Central memory CD8-positive, alpha-beta T cell (primary cell): ENCODE results near the gene CDH23.
A peak's percentile ranks its signal among the peaks of the same experiment; 100 is the strongest.

Source experiments
- ATAC-seq: fragments of 150-1000 bp; cut with Tn5 transposase; replicated peaks from 2 replicates; pipeline ENCODE4 v1.10.0; 2022; ENCODE audit warnings: mild to moderate bottlenecking, moderate FRiP score, moderate number of reproducible peaks; ENCODE audit not compliant: poor library complexity, severe bottlenecking; ENCODE audit errors: extremely low read depth
- DNase-seq, 2 donors: peaks; one replicate each; pipeline ENCODE4 v3.0.0; 2021; ENCODE audit warnings: low spot score in 2 of 2
- H3K27ac Mint-ChIP-seq: one replicate; pipeline ENCODE4 v1.8.0; 2022; ENCODE audit warnings: low read depth, mild to moderate bottlenecking, moderate library complexity, mixed read lengths
- H3K27me3 Mint-ChIP-seq: one replicate; pipeline ENCODE4 v1.8.0; 2022; ENCODE audit warnings: mixed read lengths
- H3K36me3 Mint-ChIP-seq: one replicate; pipeline ENCODE4 v1.8.0; 2022; ENCODE audit warnings: mild to moderate bottlenecking, moderate library complexity, mixed read lengths; ENCODE audit not compliant: insufficient read depth
- H3K4me1 Mint-ChIP-seq: one replicate; pipeline ENCODE4 v1.8.0; 2022; ENCODE audit warnings: mixed read lengths
- H3K4me3 Mint-ChIP-seq: one replicate; pipeline ENCODE4 v1.8.0; 2022; ENCODE audit warnings: mild to moderate bottlenecking, moderate library complexity, mixed read lengths
- H3K9me3 Mint-ChIP-seq: one replicate; pipeline ENCODE4 v1.8.0; 2022; ENCODE audit warnings: mixed read lengths

The CDH23 gene

GRCh38 chr10:71750124-71750841 is 353.6 kb downstream of the CDH23 start:
- H3K9me3 Mint-ChIP-seq, result no peaks in the 10 kb centered on the region
- ATAC-seq (no peak), DNase-seq (no peak)
- H3K27ac Mint-ChIP-seq, result peak overlapping the region; percentile 88
- no peak overlapping the region for H3K4me3 Mint-ChIP-seq
- H3K27me3 Mint-ChIP-seq, result no peaks in the 10 kb centered on the region
- peaks cover 32% of the 10 kb centered on the region for H3K36me3 Mint-ChIP-seq
- peaks cover 85% of the 10 kb centered on the region for H3K4me1 Mint-ChIP-seq

- Mint-ChIP-seq H3K27me3 (no peaks in the 10 kb centered on the region), H3K4me3 (no peak overlapping the region), H3K9me3 (no peaks in the 10 kb centered on the region), H3K36me3 (peaks cover 33% of the 10 kb centered on the region), H3K4me1 (peaks cover 80% of the 10 kb centered on the region), H3K27ac (peak overlapping the region; percentile 88)
- no peak for ATAC-seq
- no peak for DNase-seq
Measured at GRCh38 chr10:71750986-71751385, 354.3 kb downstream of the CDH23 start.

- H3K27ac Mint-ChIP-seq, result peak overlapping the region; percentile 72
- no peaks in the 10 kb centered on the region for H3K27me3 Mint-ChIP-seq
- ATAC-seq, result no peak
- H3K4me1 Mint-ChIP-seq, result peaks cover 80% of the 10 kb centered on the region
- H3K36me3 Mint-ChIP-seq, result peaks cover 35% of the 10 kb centered on the region
- no peaks in the 10 kb centered on the region for H3K9me3 Mint-ChIP-seq
- no peak for DNase-seq
- no peak overlapping the region for H3K4me3 Mint-ChIP-seq
Measured at GRCh38 chr10:71751515-71752224, 354.9 kb downstream of the CDH23 start.

GRCh38 chr10:71752391-71753090 is 355.8 kb downstream of the CDH23 start:
- H3K4me1 Mint-ChIP-seq, result peaks cover 78% of the 10 kb centered on the region
- DNase-seq (no peak), ATAC-seq (no peak)
- peaks cover 38% of the 10 kb centered on the region for H3K36me3 Mint-ChIP-seq
- H3K9me3 Mint-ChIP-seq, result no peaks in the 10 kb centered on the region
- no peaks in the 10 kb centered on the region for H3K27me3 Mint-ChIP-seq
- H3K27ac Mint-ChIP-seq, result peak overlapping the region; percentile 72
- no peak overlapping the region for H3K4me3 Mint-ChIP-seq

- no peaks in the 10 kb centered on the region for H3K27me3 Mint-ChIP-seq
- H3K4me3 Mint-ChIP-seq, result no peak overlapping the region
- H3K27ac Mint-ChIP-seq, result no peak overlapping the region
- H3K4me1 Mint-ChIP-seq, result peaks cover 73% of the 10 kb centered on the region
- no peaks in the 10 kb centered on the region for H3K9me3 Mint-ChIP-seq
- ATAC-seq (no peak), DNase-seq (no peak)
- H3K36me3 Mint-ChIP-seq, result peaks cover 41% of the 10 kb centered on the region
Measured at GRCh38 chr10:71753091-71753959, 356.6 kb downstream of the CDH23 start.

- Mint-ChIP-seq H3K4me1 (peaks cover 66% of the 10 kb centered on the region), H3K9me3 (no peaks in the 10 kb centered on the region), H3K27ac (no peak overlapping the region), H3K36me3 (peaks cover 39% of the 10 kb centered on the region), H3K27me3 (no peaks in the 10 kb centered on the region), H3K4me3 (no peak overlapping the region)
- ATAC-seq (no peak), DNase-seq (no peak)
Measured at GRCh38 chr10:71753960-71754505, 357.3 kb downstream of the CDH23 start.

- Mint-ChIP-seq H3K27me3 (no peaks in the 10 kb centered on the region), H3K36me3 (peaks cover 42% of the 10 kb centered on the region), H3K4me3 (no peak overlapping the region)
Measured at GRCh38 chr10:71754562-71754961, 357.8 kb downstream of the CDH23 start.

GRCh38 chr10:71755179-71755879 is 358.6 kb downstream of the CDH23 start:
- DNase-seq (no peak), ATAC-seq (no peak)
- Mint-ChIP-seq H3K27me3 (no peaks in the 10 kb centered on the region), H3K36me3 (peaks cover 42% of the 10 kb centered on the region), H3K4me1 (peaks cover 56% of the 10 kb centered on the region), H3K9me3 (no peaks in the 10 kb centered on the region), H3K4me3 (no peak overlapping the region), H3K27ac (no peak overlapping the region)

More at GRCh38 chr10:71754562-71754961, 357.8 kb downstream of the CDH23 start:
- ATAC-seq, result no peak
- no peak overlapping the region for H3K27ac Mint-ChIP-seq
- H3K4me1 Mint-ChIP-seq, result peaks cover 61% of the 10 kb centered on the region
- DNase-seq, result no peak
- no peaks in the 10 kb centered on the region for H3K9me3 Mint-ChIP-seq

GRCh38 chr10:71756311-71757191 is 359.8 kb downstream of the CDH23 start:
- H3K27me3 Mint-ChIP-seq, result no peaks in the 10 kb centered on the region
- H3K4me1 Mint-ChIP-seq, result peaks cover 59% of the 10 kb centered on the region
- peaks cover 39% of the 10 kb centered on the region for H3K36me3 Mint-ChIP-seq
- H3K4me3 Mint-ChIP-seq, result peak overlapping the region; percentile 34
- peak; percentile 67 for ATAC-seq
- no peaks in the 10 kb centered on the region for H3K9me3 Mint-ChIP-seq
- peak overlapping the region; percentile 85 for H3K27ac Mint-ChIP-seq
- DNase-seq, result no peak

- DNase-seq (no peak), ATAC-seq (no peak)
- H3K36me3 Mint-ChIP-seq, result peaks cover 34% of the 10 kb centered on the region
- peaks cover 59% of the 10 kb centered on the region for H3K4me1 Mint-ChIP-seq
- H3K9me3 Mint-ChIP-seq, result no peaks in the 10 kb centered on the region
- H3K27me3 Mint-ChIP-seq, result no peaks in the 10 kb centered on the region
- H3K27ac Mint-ChIP-seq, result peak overlapping the region; percentile 32
- peak overlapping the region; percentile 34 for H3K4me3 Mint-ChIP-seq
Measured at GRCh38 chr10:71757399-71757922, 360.7 kb downstream of the CDH23 start.

GRCh38 chr10:71761105-71761511 is 364.4 kb downstream of the CDH23 start:
- DNase-seq, result no peak
- H3K4me3 Mint-ChIP-seq, result no peak overlapping the region
- no peaks in the 10 kb centered on the region for H3K27me3 Mint-ChIP-seq
- peaks cover 36% of the 10 kb centered on the region for H3K36me3 Mint-ChIP-seq
- H3K9me3 Mint-ChIP-seq, result no peaks in the 10 kb centered on the region
- peaks cover 75% of the 10 kb centered on the region for H3K4me1 Mint-ChIP-seq
- ATAC-seq, result no peak
- H3K27ac Mint-ChIP-seq, result peak overlapping the region; percentile 86
